ENCODE results near the gene SLC22A17. TPM values are rescaled to one million over a fixed set of nuclear protein-coding genes. Genes with fewer than 3 reads are reported as not detected.

The SLC22A17 gene
- total RNA-seq, 1 experiment from 2014 or later = 5.9 TPM

- H3K9ac ChIP-seq (ENCODE audit: low read length) = no peak overlapping the region
- no peak overlapping the region for H3K27ac ChIP-seq (ENCODE audit: low read depth, low read length)
- no peaks in the 10 kb centered on the region for H3K9me3 ChIP-seq (ENCODE audit: control insufficient read depth in 1 of 2, insufficient read depth in 1 of 2, low read depth in 1 of 2, low read length in 2 of 2)
- no peak overlapping the region for H2AFZ ChIP-seq (ENCODE audit: low read depth, low read length, poor library complexity, severe bottlenecking)
- DNase-seq (ENCODE audit: low read depth, low spot score) (no peak), ATAC-seq (no peak)
- ChIA-PET RAD21 (ENCODE audit: low non-redundant PET in 1 of 2, low total read pairs in 2 of 2, uncharacterized antibody in 2 of 2, unreplicated experiment in 2 of 2) (no interaction called here), POLR2A (no interaction called here), CTCF (interaction anchor here (1.0 kb wide), 1 partner anchor 9 kb away, joined by 5 read pairs; no protein-coding TSS in a partner anchor)
- no peaks in the 10 kb centered on the region for H3K79me2 ChIP-seq (ENCODE audit: insufficient read depth, low read length)
- no peaks in the 10 kb centered on the region for H4K20me1 ChIP-seq (ENCODE audit: insufficient read depth)
- no peaks in the 10 kb centered on the region for H3K9me2 ChIP-seq (ENCODE audit: insufficient read depth)
- H3K4me3 ChIP-seq (replicated peaks in 1 of 2; ENCODE audit: low read depth in 1 of 2, low read length in 2 of 2) = no peak overlapping the region
- intact Hi-C loops (cut with micrococcal nuclease) = no loop called here
- BruUV-seq (replicated peaks) = no TSS peak
- H3K36me3 ChIP-seq (ENCODE audit: control insufficient read depth in 1 of 2, insufficient read depth in 2 of 2, low read length in 2 of 2) = no peaks in the 10 kb centered on the region
- no peak overlapping the region for H3K4me2 ChIP-seq (ENCODE audit: low read length)
- H3K27me3 ChIP-seq (ENCODE audit: insufficient read depth, low read length) = peaks cover 13% of the 10 kb centered on the region; the same call in 1 of the 2 replicates
- no peak for TF ChIP-seq ZNF274 (IDR thresholded peaks at IDR 0.05; ENCODE audit: low read depth, low read length)
- TF ChIP-seq EZH2phosphoT487 (IDR thresholded peaks at IDR 0.05; ENCODE audit: borderline replicate concordance) = no peak
- TF ChIP-seq ATF3 (IDR thresholded peaks at IDR 0.05) = no peak
- no peak for TF ChIP-seq CBX3 (IDR thresholded peaks at IDR 0.05; ENCODE audit: low read depth)
- TF ChIP-seq REST (IDR thresholded peaks at IDR 0.05; ENCODE audit: low read depth) = no peak
- TF ChIP-seq SIN3A (IDR thresholded peaks at IDR 0.05; ENCODE audit: low read depth) = no peak
- TF ChIP-seq JUND (IDR thresholded peaks at IDR 0.05) = no peak
- TF ChIP-seq CEBPB (IDR thresholded peaks at IDR 0.05; ENCODE audit: low read depth) = no peak
- TF ChIP-seq TCF7L2 (IDR thresholded peaks at IDR 0.05; ENCODE audit: borderline replicate concordance, extremely low read depth, insufficient read depth, insufficient read length) = no peak
- TF ChIP-seq SRF (IDR thresholded peaks at IDR 0.05; ENCODE audit: low read depth) = no peak
- TF ChIP-seq CTCF (IDR thresholded peaks at IDR 0.05 in 2 of 3, conservative IDR thresholded peaks at IDR 0.05 in 1 of 3; ENCODE audit: borderline replicate concordance in 1 of 3, insufficient read depth in 1 of 3, low read depth in 2 of 3, low read length in 2 of 3) = no peak
- no peak for TF ChIP-seq FOSL1 (IDR thresholded peaks at IDR 0.05; ENCODE audit: low read depth)
- TF ChIP-seq MAX (IDR thresholded peaks at IDR 0.05) = no peak
- no peak for TF ChIP-seq POLR2A (IDR thresholded peaks at IDR 0.05; ENCODE audit: borderline replicate concordance, extremely low read depth, insufficient read depth, insufficient read length)
- no peak for TF ChIP-seq ELF1 (IDR thresholded peaks at IDR 0.05; ENCODE audit: borderline replicate concordance, low read depth)
- no peaks in the 10 kb centered on the region for H3K4me1 ChIP-seq (ENCODE audit: control insufficient read depth in 1 of 2, insufficient read depth in 2 of 2, low read length in 2 of 2)
Measured at GRCh38 chr14:23388996-23389395, 36.3 kb upstream of the SLC22A17 start.
